Testis (tissue), 2 donors: Measurements from ENCODE around the gene PLA2G4C.

Experiments
- POLR2A ChIP-seq: fragments of 450-650 bp; IDR thresholded peaks from one replicate; pipeline ENCODE4 v1.6.1; 2017; ENCODE audit warnings: antibody characterized with exemption, mild to moderate bottlenecking, moderate library complexity
- TF ChIP-seq, protein P1 (sequence below), 3 experiments: fragments of 450-650 bp in 2 of 3; fragments of 200-600 bp in 1 of 3; sonication (generic) in 1 of 3; IDR thresholded peaks; one replicate each; pipeline ENCODE4 v1.5.1; 2016 to 2019; ENCODE audit warnings: antibody characterized with exemption in 3 of 3, mild to moderate bottlenecking in 2 of 3, moderate library complexity in 1 of 3

DNA sequence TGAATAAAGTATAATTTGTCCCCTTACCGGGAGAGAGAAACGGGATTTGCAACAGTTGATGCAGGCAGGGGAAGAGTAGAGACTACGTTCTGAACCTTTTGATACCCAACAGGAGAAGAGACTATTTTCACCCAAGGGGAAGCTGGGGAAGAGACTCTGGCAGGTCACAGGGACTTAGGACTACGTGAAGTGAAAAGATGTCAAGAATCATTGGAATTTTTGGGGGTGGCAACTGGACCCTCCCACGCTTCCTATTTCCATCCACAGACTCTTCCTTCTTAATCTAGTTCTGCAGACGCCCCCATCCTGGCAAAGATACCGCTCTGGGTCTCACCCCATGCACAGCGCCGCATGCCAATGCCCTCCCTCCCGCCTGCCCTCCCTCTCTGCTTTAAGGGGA, 80.5 kb downstream of the PLA2G4C start:
- TF ChIP-seq, protein P1, sequence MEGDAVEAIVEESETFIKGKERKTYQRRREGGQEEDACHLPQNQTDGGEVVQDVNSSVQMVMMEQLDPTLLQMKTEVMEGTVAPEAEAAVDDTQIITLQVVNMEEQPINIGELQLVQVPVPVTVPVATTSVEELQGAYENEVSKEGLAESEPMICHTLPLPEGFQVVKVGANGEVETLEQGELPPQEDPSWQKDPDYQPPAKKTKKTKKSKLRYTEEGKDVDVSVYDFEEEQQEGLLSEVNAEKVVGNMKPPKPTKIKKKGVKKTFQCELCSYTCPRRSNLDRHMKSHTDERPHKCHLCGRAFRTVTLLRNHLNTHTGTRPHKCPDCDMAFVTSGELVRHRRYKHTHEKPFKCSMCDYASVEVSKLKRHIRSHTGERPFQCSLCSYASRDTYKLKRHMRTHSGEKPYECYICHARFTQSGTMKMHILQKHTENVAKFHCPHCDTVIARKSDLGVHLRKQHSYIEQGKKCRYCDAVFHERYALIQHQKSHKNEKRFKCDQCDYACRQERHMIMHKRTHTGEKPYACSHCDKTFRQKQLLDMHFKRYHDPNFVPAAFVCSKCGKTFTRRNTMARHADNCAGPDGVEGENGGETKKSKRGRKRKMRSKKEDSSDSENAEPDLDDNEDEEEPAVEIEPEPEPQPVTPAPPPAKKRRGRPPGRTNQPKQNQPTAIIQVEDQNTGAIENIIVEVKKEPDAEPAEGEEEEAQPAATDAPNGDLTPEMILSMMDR (IDR thresholded peaks at IDR 0.05), result no peak
- TF ChIP-seq POLR2A, result no peak
